Activated CD4-positive, alpha-beta T cell treated with anti-CD3 and anti-CD28 coated beads for 36 hours (primary cell): Measurements from ENCODE around the gene OGDH. TPM values are rescaled to one million over a fixed set of nuclear protein-coding genes. Genes with fewer than 3 reads are reported as not detected.

Source experiments
- ATAC-seq: fragments of 200-7000 bp; cut with Tn5 transposase; one replicate; pipeline ENCODE4 v1.10.0; 2021; ENCODE audit warnings: mild to moderate bottlenecking, moderate library complexity
- CTCF ChIA-PET: fragments of 350-600 bp; sonication (Branson Sonifier 250); formaldehyde crosslinking; loops from one replicate; lab custom pipeline; 2021; ENCODE audit warnings: antibody characterized with exemption; lab: Charles Lee
- POLR2A ChIA-PET: fragments of 350-600 bp; sonication (Branson Sonifier 250); formaldehyde crosslinking; loops from one replicate; lab custom pipeline; 2021; ENCODE audit warnings: antibody characterized with exemption, inconsistent platforms; lab: Charles Lee
- DNase-seq: peaks from one replicate; pipeline ENCODE4 v3.0.0-alpha.2; 2020
- H3K27ac Mint-ChIP-seq: one replicate; pipeline ENCODE4 v1.8.0; 2021; ENCODE audit warnings: mixed read lengths
- H3K27me3 Mint-ChIP-seq: one replicate; pipeline ENCODE4 v1.8.0; 2021; ENCODE audit warnings: mixed read lengths
- H3K36me3 Mint-ChIP-seq: one replicate; pipeline ENCODE4 v1.8.0; 2021; ENCODE audit warnings: low read depth, mixed read lengths
- H3K4me1 Mint-ChIP-seq: one replicate; pipeline ENCODE4 v1.8.0; 2021; ENCODE audit warnings: mixed read lengths
- H3K4me3 Mint-ChIP-seq: one replicate; pipeline ENCODE4 v1.8.0; 2021; ENCODE audit warnings: mild to moderate bottlenecking, moderate library complexity, mixed read lengths
- H3K9me3 Mint-ChIP-seq: one replicate; pipeline ENCODE4 v1.8.0; 2021; ENCODE audit warnings: low read depth, mixed read lengths
- intact Hi-C, 2 experiments: fragments of 100-400 bp; cut with DNase I in 1 of 2; cut with micrococcal nuclease in 1 of 2; formaldehyde crosslinking; loops; one replicate each; pipeline versions ENCODE4 v1.14.2 to v1.15.1; 2022 to 2024; cut with DNase I, micrococcal nuclease
- total RNA-seq, 2 experiments: library from RNA; stranded (reverse); gene quantifications; one replicate each; pipeline ENCODE4 v1.2.3, GENCODE V29; 2021

The OGDH gene
- total RNA-seq, 2 experiments from 2014 or later = 80.3 to 90.1 TPM

DNA sequence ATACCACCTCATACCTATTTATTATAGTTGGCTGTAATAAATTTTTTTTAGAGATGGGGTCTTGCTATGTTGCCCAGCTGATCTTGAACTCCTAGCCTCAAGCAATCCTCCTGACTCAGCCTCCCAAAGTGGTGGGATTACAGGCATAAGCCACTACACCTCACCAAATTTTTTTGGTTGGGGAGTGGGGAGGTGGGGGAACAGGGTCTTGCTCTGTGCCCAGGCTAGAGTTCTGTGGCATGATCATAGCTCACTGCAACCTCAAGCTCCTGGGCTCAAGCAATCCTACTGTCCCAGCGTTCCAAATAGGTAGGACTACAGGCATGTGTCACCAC, 3.9 kb upstream of the OGDH start:
- H3K36me3 Mint-ChIP-seq = peaks cover 9% of the 10 kb centered on the region
- no peaks in the 10 kb centered on the region for H3K27me3 Mint-ChIP-seq
- ATAC-seq (no peak), DNase-seq (no peak)
- H3K4me3 Mint-ChIP-seq = no peak overlapping the region
- CTCF ChIA-PET = interaction anchor here (0.6 to 1.8 kb wide), 2 partner anchors 54 to 196 kb away, joined by 3 to 6 read pairs; no protein-coding TSS in a partner anchor
- peaks cover 12% of the 10 kb centered on the region for H3K4me1 Mint-ChIP-seq
- POLR2A ChIA-PET = interaction anchor here (0.6 kb wide), 1 partner anchor 22 kb away, joined by 5 read pairs; no protein-coding TSS in a partner anchor
- H3K27ac Mint-ChIP-seq = no peak overlapping the region
- H3K9me3 Mint-ChIP-seq = no peaks in the 10 kb centered on the region
- intact Hi-C loops = no loop called here

DNA sequence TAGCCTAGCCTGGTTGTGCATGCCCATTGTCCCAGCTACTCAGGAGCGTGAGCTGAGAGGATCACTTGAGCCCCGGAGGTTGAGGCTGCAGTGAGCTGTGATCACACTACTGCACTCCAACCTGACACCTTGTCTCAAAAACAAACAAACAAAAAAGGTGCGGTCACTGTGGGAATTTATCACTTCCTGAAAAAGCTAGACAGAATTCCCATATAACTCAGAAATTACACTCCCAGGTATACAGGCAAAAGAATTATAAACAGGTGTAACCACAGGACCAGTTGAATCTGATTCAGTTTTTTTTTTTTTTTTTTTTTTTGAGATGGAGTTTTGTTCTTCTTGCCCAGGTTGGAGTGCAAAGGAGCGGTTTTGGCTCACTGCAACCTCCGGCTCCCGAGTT, 3.2 kb upstream of the OGDH start:
- Mint-ChIP-seq H3K4me3 (no peak overlapping the region), H3K4me1 (peaks cover 16% of the 10 kb centered on the region), H3K27ac (no peak overlapping the region), H3K27me3 (no peaks in the 10 kb centered on the region), H3K9me3 (no peaks in the 10 kb centered on the region), H3K36me3 (peaks cover 12% of the 10 kb centered on the region)
- POLR2A ChIA-PET = no interaction called here
- intact Hi-C loops = no loop called here
- ATAC-seq (no peak), DNase-seq (no peak)
- CTCF ChIA-PET = interaction anchor here (1.8 kb wide), 1 partner anchor 195 kb away, joined by 6 read pairs; no protein-coding TSS in a partner anchor

DNA sequence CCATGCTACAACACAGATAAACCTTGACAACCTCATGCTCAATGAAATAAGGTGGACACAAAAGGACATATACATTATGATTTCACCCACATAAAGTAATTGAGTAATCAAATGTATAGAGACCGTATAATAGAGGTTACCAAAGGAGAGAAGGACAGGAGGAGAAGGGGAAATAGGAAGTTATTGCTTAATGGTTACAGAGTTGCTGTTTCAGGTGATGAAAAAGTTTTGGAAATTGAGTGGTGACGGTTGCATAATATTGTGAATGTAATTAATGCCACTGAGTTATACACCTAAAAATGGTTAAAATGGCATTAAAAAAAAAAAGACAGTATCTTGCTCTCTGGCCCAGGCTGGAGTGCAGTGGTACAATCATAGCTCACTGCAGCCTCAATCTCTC, 1.5 kb upstream of the OGDH start:
- Mint-ChIP-seq H3K9me3 (no peaks in the 10 kb centered on the region), H3K4me3 (peak overlapping the region; percentile 92), H3K27me3 (no peaks in the 10 kb centered on the region), H3K36me3 (peaks cover 14% of the 10 kb centered on the region), H3K4me1 (peaks cover 30% of the 10 kb centered on the region), H3K27ac (no peak overlapping the region)
- ATAC-seq (no peak), DNase-seq (no peak)
- CTCF ChIA-PET = interaction anchor here (0.6 to 1.0 kb wide), 2 partner anchors 115 to 404 kb away, joined by 3 to 4 read pairs; partner anchors contain the start of gene YKT6
- intact Hi-C loops = no loop called here
- POLR2A ChIA-PET = no interaction called here

DNA sequence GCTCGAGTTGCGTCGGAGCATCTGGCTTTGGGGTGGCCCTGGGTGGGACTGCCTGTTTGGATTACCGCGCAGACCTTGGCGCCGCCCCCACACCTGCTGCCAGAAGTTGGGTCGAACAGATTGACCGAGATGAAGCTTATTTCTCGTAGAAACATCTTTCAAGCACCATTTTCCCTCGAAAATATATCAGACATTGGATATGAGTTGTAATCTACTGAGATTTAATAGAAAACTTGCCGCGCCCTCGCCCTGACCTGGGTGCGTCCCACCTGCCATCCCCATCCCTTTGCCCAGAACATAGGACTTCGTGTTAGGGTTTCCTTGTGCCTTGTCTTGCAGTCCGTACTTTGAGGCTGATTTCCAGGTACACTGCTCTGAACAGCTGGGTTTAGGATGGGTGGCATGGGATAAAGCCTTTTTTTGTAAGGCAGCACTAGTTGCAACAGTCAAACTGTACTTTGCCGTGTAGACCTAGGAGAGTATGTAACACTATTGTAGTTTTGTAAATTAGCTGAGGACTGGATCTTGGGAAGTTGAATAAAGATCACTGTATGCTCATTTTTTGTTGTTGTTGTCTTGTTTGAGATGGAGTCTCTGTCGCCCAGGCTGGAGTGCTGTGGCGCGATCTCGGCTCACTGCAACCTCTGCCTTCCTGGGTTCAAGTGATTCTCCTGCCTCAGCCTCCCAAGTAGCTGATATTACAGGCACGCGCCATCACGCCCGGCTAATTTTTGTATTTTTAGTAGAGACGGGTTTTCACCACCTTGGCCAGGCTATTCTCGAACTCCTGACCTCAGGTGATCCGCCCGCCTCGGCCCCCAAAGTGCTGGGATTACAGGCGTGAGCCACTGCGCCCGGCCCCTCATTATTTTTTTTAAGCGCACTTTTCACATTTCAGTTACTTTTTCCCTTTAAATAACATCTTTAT, 978 bp downstream of the OGDH start:
- ChIA-PET CTCF (interaction anchor here (0.7 to 1.5 kb wide), 5 partner anchors 27 to 291 kb away, joined by 3 to 7 read pairs (median 4); no protein-coding TSS in a partner anchor), POLR2A (interaction anchor here (0.7 to 2.7 kb wide), 12 partner anchors 10 to 245 kb away, joined by 3 to 23 read pairs (median 8); partner anchors contain the start of genes DDX56, H2AZ2 and TMED4)
- no peak for DNase-seq
- H3K36me3 Mint-ChIP-seq = peaks cover 17% of the 10 kb centered on the region
- intact Hi-C loops = loop anchor here (2.0 kb wide), 2 partner anchors 33 to 503 kb away; partner anchors contain the start of gene TBRG4 (in 1 of the 2)
- H3K4me1 Mint-ChIP-seq = peaks cover 38% of the 10 kb centered on the region
- H3K27me3 Mint-ChIP-seq = no peaks in the 10 kb centered on the region
- no peaks in the 10 kb centered on the region for H3K9me3 Mint-ChIP-seq
- peak overlapping the region; percentile 97 for H3K27ac Mint-ChIP-seq
- H3K4me3 Mint-ChIP-seq = peak overlapping the region; percentile 92
- no peak for ATAC-seq

DNA sequence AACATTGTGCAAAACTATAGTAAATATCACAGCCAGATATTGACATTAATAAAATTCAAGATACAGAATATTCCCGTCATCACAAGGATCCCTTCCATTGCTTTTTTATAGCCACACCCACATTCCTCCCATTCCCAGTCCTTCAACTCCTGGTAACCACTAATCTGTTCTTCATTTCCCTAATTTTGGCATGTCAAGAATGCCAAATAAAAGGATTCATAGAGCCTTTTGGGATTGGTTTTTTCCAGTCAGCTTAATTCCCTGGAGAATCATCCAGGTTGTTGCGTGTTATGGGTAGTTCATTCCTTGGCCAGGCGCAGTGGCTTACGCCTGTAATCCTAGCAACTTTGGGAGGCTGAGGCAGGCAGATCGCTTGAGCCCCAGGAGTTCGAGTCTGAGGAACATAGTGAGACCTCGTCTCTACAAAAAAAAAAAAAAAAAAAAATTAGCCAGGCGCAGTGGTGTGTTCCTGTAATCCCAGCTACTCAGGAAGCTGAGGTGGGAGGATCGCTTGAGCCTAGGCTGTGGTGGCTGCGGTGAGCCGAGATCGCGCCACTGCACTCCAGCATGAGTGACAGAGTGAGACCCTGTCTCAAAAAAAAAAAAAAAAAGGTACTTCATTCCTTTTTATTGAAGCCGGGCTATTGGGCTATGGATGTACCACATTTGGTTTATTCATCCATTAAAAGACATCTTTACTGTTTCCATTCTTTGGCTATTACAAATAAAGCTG, 2.7 kb downstream of the OGDH start:
- no peaks in the 10 kb centered on the region for H3K9me3 Mint-ChIP-seq
- ChIA-PET POLR2A (no interaction called here), CTCF (no interaction called here)
- peak overlapping the region; percentile 45 for H3K4me3 Mint-ChIP-seq
- ATAC-seq (no peak), DNase-seq (peak; percentile 40)
- intact Hi-C loops = no loop called here
- peaks cover 18% of the 10 kb centered on the region for H3K36me3 Mint-ChIP-seq
- peak overlapping the region; percentile 55 for H3K27ac Mint-ChIP-seq
- H3K27me3 Mint-ChIP-seq = no peaks in the 10 kb centered on the region
- peaks cover 42% of the 10 kb centered on the region for H3K4me1 Mint-ChIP-seq

DNA sequence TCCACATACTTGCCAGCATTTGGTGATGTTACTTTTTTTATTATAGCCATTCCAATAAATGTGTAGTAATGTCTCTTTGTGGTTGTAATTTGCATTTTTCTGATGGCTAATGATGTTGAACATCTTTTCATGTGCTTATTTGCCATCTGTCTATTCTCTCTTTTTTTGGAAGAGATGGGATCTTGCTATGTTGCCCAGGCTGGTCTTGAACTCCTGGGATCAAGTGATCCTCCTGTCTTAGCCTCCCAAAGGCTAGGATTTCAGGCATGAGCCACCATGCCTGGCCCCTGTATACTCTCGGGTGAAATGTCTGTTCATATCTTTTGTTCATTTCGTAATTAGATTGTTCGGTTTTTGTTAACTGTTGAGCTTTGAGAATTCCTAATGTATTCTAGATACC, 3.4 kb downstream of the OGDH start:
- H3K27ac Mint-ChIP-seq = peak overlapping the region; percentile 55
- ATAC-seq = no peak
- CTCF ChIA-PET = interaction anchor here (0.6 kb wide), 1 partner anchor 275 kb away, joined by 3 read pairs; the partner anchor contains the start of gene PURB
- peaks cover 22% of the 10 kb centered on the region for H3K36me3 Mint-ChIP-seq
- intact Hi-C loops = no loop called here
- no peaks in the 10 kb centered on the region for H3K9me3 Mint-ChIP-seq
- POLR2A ChIA-PET = no interaction called here
- DNase-seq = no peak
- no peaks in the 10 kb centered on the region for H3K27me3 Mint-ChIP-seq
- H3K4me1 Mint-ChIP-seq = peaks cover 49% of the 10 kb centered on the region
- H3K4me3 Mint-ChIP-seq = peak overlapping the region; percentile 3

DNA sequence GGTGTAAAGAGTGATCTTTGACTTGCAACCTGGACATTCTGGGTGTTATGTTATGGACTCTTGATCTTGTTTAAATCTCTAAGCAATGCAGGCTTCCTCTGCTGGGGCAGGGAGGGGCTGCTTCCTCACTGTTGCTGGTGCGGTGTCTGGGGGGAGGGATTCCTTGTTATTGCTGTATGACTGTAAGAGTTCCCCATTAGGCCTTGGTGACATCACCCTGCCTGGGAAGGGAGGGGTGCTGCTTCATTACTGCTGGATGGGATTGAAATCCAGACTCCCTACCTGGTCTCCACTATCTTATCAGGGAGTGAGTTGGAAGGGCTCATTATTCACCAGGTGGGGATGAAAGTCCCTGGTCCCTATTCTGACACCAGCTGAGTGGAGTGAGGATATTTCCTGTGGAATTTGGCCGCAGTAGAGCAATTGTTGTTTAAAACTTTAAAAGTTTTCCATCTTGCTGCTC, 8.8 kb downstream of the OGDH start:
- POLR2A ChIA-PET = no interaction called here
- H3K4me3 Mint-ChIP-seq = no peak overlapping the region
- peaks cover 65% of the 10 kb centered on the region for H3K4me1 Mint-ChIP-seq

DNA sequence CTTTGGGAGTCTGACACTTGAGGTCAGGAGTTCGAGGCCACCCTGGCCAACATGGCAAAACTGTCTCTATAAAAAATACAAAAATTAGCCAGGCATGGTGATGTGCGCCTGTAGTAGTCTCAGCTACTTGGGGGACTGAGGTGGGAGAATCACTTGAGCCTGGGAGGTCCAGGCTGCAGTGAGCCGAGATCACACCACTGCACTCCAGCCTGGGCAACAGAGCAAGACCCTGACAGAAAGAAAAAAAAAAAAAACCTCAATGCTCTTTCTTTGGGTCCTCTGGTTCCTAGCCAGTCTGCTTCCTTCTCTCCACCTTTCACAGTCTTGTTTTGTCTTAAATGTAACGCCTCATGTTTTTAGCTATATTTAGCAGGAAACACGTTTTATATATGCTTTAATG, 9.4 kb downstream of the OGDH start:
- H3K27me3 Mint-ChIP-seq = no peaks in the 10 kb centered on the region
- peak overlapping the region; percentile 66 for H3K27ac Mint-ChIP-seq
- peaks cover 70% of the 10 kb centered on the region for H3K4me1 Mint-ChIP-seq
- ChIA-PET POLR2A (no interaction called here), CTCF (interaction anchor here (0.6 to 3.3 kb wide), 3 partner anchors 23 to 183 kb away, joined by 3 to 19 read pairs (median 4); no protein-coding TSS in a partner anchor)
- intact Hi-C loops = loop anchor here in 1 of 2 experiments (2.0 kb wide), 1 partner anchor 581 kb away; no protein-coding TSS in a partner anchor
- H3K4me3 Mint-ChIP-seq = no peak overlapping the region
- ATAC-seq = no peak
- H3K36me3 Mint-ChIP-seq = peaks cover 18% of the 10 kb centered on the region
- no peak for DNase-seq
- H3K9me3 Mint-ChIP-seq = no peaks in the 10 kb centered on the region

More for the DNA sequence above, 8.8 kb downstream of the OGDH start:
- peak overlapping the region; percentile 66 for H3K27ac Mint-ChIP-seq
- H3K27me3 Mint-ChIP-seq = no peaks in the 10 kb centered on the region
- intact Hi-C loops = no loop called here
- H3K36me3 Mint-ChIP-seq = peaks cover 18% of the 10 kb centered on the region
- ATAC-seq = no peak
- peak; percentile 43 for DNase-seq
- CTCF ChIA-PET = interaction anchor here (3.3 kb wide), 1 partner anchor 23 kb away, joined by 19 read pairs; no protein-coding TSS in a partner anchor
- H3K9me3 Mint-ChIP-seq = no peaks in the 10 kb centered on the region

DNA sequence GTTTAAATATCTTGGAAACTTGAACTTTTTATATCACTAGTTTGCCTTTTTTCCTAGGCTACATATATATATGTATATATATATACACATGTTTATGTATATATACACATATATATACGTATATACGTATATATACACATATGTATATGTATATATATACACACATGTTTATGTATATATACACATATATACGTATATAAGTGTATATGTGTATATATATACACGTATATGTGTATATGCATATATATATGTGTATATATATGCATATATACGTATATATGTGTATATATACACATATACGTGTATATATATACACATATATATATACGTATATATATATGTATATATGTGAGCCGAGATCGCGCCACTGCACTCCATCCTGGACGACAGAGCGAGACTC, 10.1 kb downstream of the OGDH start:
- ChIA-PET CTCF (interaction anchor here (0.7 to 3.3 kb wide), 6 partner anchors 11 to 182 kb away, joined by 3 to 19 read pairs (median 4); partner anchors contain the start of gene OGDH), POLR2A (interaction anchor here (0.5 to 1.8 kb wide), 7 partner anchors 10 to 1031 kb away, joined by 3 to 29 read pairs (median 9); partner anchors contain the start of genes OGDH and PPIA)
- Mint-ChIP-seq H3K27ac (no peak overlapping the region), H3K36me3 (peaks cover 22% of the 10 kb centered on the region), H3K27me3 (no peaks in the 10 kb centered on the region), H3K9me3 (no peaks in the 10 kb centered on the region), H3K4me3 (no peak overlapping the region), H3K4me1 (peaks cover 78% of the 10 kb centered on the region)
- intact Hi-C loops = loop anchor here in 1 of 2 experiments (2.0 kb wide), 1 partner anchor 580 kb away; no protein-coding TSS in a partner anchor
- DNase-seq = no peak
- ATAC-seq = no peak

DNA sequence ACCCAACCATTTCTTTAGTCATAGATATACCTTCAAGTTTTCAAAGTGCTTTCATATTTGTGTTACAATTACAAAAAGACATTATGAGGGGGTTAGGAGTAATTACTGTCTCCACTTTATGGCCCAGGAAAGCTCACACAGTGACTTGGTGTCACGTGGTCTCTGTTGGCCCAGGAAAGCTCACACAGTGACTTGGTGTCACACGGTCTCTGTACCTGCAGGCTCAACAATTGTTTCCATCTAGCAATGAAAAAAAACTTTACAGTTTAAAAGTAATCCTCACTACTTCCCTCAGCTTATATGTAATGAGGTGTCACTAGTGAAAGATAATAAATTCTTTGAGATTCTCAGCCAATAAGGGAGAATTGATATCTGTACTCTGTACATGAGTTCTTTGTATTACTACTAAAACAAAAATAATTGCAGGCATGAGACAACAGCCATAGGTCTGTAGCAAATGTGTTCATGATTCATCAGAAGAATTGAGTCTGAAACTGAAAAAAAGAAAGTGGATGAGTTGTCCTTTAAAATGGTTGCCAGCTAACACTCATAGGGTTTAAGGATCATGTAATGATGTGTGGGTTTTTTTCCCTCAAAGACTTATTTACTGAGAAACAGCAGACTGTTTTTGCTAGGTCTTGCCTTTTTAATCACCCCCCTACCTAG, 10.9 kb downstream of the OGDH start:
- Mint-ChIP-seq H3K4me1 (peaks cover 81% of the 10 kb centered on the region), H3K27me3 (no peaks in the 10 kb centered on the region), H3K4me3 (peak overlapping the region; percentile 43), H3K36me3 (peaks cover 20% of the 10 kb centered on the region), H3K27ac (peak overlapping the region; percentile 95), H3K9me3 (no peaks in the 10 kb centered on the region)
- intact Hi-C loops = loop anchor here (1.0 to 2.0 kb wide), 9 partner anchors 11 to 579 kb away; partner anchors contain the start of genes OGDH (in 2 of the 2), H2AZ2 (in 1 of the 2), PPIA (in 1 of the 2) and TMED4 (in 1 of the 2)
- ChIA-PET CTCF (interaction anchor here (0.5 to 3.3 kb wide), 11 partner anchors 11 to 233 kb away, joined by 3 to 19 read pairs (median 4); partner anchors contain the start of gene OGDH), POLR2A (interaction anchor here (0.5 to 1.8 kb wide), 9 partner anchors 10 to 1032 kb away, joined by 3 to 29 read pairs (median 8); partner anchors contain the start of genes OGDH and PPIA)
- peak; percentile 73 for DNase-seq
- peak; percentile 92 for ATAC-seq
